Uterus (tissue), 2 donors: ENCODE data around the gene FSHR.

Experiments
- POLR2A ChIP-seq, 2 donors: fragments of 450-650 bp; IDR thresholded peaks; one replicate each; pipeline ENCODE4 v1.6.1; 2016; ENCODE audit warnings: antibody characterized with exemption in 2 of 2, mild to moderate bottlenecking in 1 of 2, moderate library complexity in 1 of 2
- TF ChIP-seq, protein P1 (sequence below), 4 experiments: fragments of 200-600 bp in 2 of 4; fragments of 450-650 bp in 2 of 4; sonication (generic) in 2 of 4; IDR thresholded peaks; one replicate each; pipeline ENCODE4 v1.5.1; 2016 to 2019; ENCODE audit warnings: antibody characterized with exemption in 4 of 4, mild to moderate bottlenecking in 2 of 4, moderate library complexity in 1 of 4

DNA sequence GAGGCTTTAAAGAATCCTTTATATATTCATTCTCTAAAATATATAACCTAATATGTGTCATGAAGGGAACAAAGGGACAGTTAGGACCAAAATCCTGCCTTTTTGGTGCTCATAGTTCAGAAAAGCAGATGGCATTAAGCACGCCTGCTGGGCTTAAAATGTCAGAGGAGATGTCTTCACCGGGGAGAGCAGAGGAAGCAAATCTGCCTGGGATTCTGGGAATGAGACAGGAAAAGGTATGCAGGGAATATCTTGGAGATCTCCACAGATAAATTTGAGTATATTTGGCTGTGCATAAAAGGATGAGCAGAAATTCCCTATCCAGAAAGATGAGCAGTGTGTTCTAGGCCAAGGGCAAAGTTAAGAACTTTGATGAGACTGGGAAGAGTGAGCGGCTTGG lies 45.5 kb downstream of the FSHR start:
- TF ChIP-seq, protein P1, sequence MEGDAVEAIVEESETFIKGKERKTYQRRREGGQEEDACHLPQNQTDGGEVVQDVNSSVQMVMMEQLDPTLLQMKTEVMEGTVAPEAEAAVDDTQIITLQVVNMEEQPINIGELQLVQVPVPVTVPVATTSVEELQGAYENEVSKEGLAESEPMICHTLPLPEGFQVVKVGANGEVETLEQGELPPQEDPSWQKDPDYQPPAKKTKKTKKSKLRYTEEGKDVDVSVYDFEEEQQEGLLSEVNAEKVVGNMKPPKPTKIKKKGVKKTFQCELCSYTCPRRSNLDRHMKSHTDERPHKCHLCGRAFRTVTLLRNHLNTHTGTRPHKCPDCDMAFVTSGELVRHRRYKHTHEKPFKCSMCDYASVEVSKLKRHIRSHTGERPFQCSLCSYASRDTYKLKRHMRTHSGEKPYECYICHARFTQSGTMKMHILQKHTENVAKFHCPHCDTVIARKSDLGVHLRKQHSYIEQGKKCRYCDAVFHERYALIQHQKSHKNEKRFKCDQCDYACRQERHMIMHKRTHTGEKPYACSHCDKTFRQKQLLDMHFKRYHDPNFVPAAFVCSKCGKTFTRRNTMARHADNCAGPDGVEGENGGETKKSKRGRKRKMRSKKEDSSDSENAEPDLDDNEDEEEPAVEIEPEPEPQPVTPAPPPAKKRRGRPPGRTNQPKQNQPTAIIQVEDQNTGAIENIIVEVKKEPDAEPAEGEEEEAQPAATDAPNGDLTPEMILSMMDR (IDR thresholded peaks at IDR 0.05), result no peak
- no peak for TF ChIP-seq POLR2A (IDR thresholded peaks at IDR 0.05)
